HTR-8/SVneo (cell line): ENCODE data around the gene KNOP1.
"Not testable (repeated sequence)": the region's sequence is repeated elsewhere in the genome, so short reads cannot be mapped to it uniquely, and the experiment has no call there.

Experiments used
- DNase-seq: peaks from one replicate; pipeline ENCODE4 v3.0.0; 2011; ENCODE audit warnings: low spot score, mixed read lengths; ENCODE audit not compliant: insufficient read length
- FAIRE-seq: peaks from 2 replicates; lab custom pipeline; 2011; peaks lifted over from hg19 to GRCh38; lab: Jason Lieb, UNC

Gene KNOP1

GRCh38 chr16:19744670-19745069 is 26.6 kb upstream of the KNOP1 start:
- no peak for FAIRE-seq
- DNase-seq = no peak

GRCh38 chr16:19743816-19744159 is 25.8 kb upstream of the KNOP1 start:
- FAIRE-seq (no peak), DNase-seq (no peak)

GRCh38 chr16:19741354-19741753 is 23.3 kb upstream of the KNOP1 start:
- DNase-seq (no peak), FAIRE-seq (no peak)

- no peak for FAIRE-seq
- DNase-seq = no peak
These were observed 19.4 kb upstream of the KNOP1 start for GRCh38 chr16:19737306-19738038.

GRCh38 chr16:19735074-19735867 is 17.2 kb upstream of the KNOP1 start:
- DNase-seq (no peak), FAIRE-seq (no peak)

GRCh38 chr16:19733551-19733950 is 15.5 kb upstream of the KNOP1 start:
- no peak for DNase-seq
- FAIRE-seq = no peak

- FAIRE-seq = no peak
- no peak for DNase-seq
These were observed 10.6 kb upstream of the KNOP1 start for GRCh38 chr16:19728636-19728965.

- DNase-seq (no peak), FAIRE-seq (no peak)
These were observed 5.0 kb upstream of the KNOP1 start for GRCh38 chr16:19722981-19723380.

GRCh38 chr16:19722269-19722952 is 4.4 kb upstream of the KNOP1 start:
- no peak for DNase-seq
- FAIRE-seq = no peak

GRCh38 chr16:19718624-19718965 is 568 bp upstream of the KNOP1 start:
- DNase-seq = no peak

GRCh38 chr16:19717314-19717713 is 713 bp downstream of the KNOP1 start:
- DNase-seq = no peak
- no peak for FAIRE-seq

More at GRCh38 chr16:19718624-19718965, 568 bp upstream of the KNOP1 start:
- FAIRE-seq = no peak

- FAIRE-seq, DNase-seq: not testable (repeated sequence)
These were observed 1.3 kb downstream of the KNOP1 start for GRCh38 chr16:19716728-19717127.

GRCh38 chr16:19716183-19716582 is 1.8 kb downstream of the KNOP1 start:
- FAIRE-seq = no peak
- no peak for DNase-seq

GRCh38 chr16:19715566-19715965 is 2.5 kb downstream of the KNOP1 start:
- FAIRE-seq (no peak), DNase-seq (no peak)

GRCh38 chr16:19713697-19714096 is 4.3 kb downstream of the KNOP1 start:
- DNase-seq (no peak), FAIRE-seq (no peak)

- FAIRE-seq = no peak
These were observed 5.5 kb downstream of the KNOP1 start for GRCh38 chr16:19712418-19713058.

GRCh38 chr16:19711643-19712042 is 6.4 kb downstream of the KNOP1 start:
- DNase-seq (no peak), FAIRE-seq (no peak)

More at GRCh38 chr16:19712418-19713058, 5.5 kb downstream of the KNOP1 start:
- no peak for DNase-seq

GRCh38 chr16:19710991-19711545 is 7.0 kb downstream of the KNOP1 start:
- no peak for DNase-seq
- FAIRE-seq = no peak

GRCh38 chr16:19710191-19710908 is 7.7 kb downstream of the KNOP1 start:
- DNase-seq (no peak), FAIRE-seq (no peak)
